ENCODE results near the gene HEXIM1. TPM values are rescaled to one million over a fixed set of nuclear protein-coding genes. Genes with fewer than 3 reads are reported as not detected.
A peak's percentile ranks its signal among the peaks of the same experiment; 100 is the strongest.

Gene HEXIM1
- total RNA-seq, 2 experiments from 2014 or later: 40.2 to 42.4 TPM

- H3K36me3 Mint-ChIP-seq: peaks cover 5% of the 10 kb centered on the region
- no peak for ATAC-seq
- H3K27me3 Mint-ChIP-seq: no peaks in the 10 kb centered on the region
- no peak overlapping the region for H3K27ac Mint-ChIP-seq
- H3K9me3 Mint-ChIP-seq (ENCODE audit: low read depth): no peaks in the 10 kb centered on the region
- CTCF ChIA-PET: interaction anchor here (1.0 to 24.7 kb wide), 4 partner anchors 8 to 33 kb away, joined by 3 to 583 read pairs (median 124); partner anchors contain the start of genes ACBD4, HEXIM1 and PLCD3
- no peak overlapping the region for H3K4me3 Mint-ChIP-seq
- no peak for DNase-seq
- H3K4me1 Mint-ChIP-seq: peaks cover 24% of the 10 kb centered on the region
Observed at GRCh38 chr17:45164734-45165269, 16.5 kb downstream of the HEXIM1 start.

GRCh38 chr17:45168991-45169752, 20.9 kb downstream of the HEXIM1 start:
- Mint-ChIP-seq H3K4me3 (no peak overlapping the region), H3K27me3 (no peaks in the 10 kb centered on the region), H3K27ac (no peak overlapping the region), H3K9me3 (ENCODE audit: low read depth) (no peaks in the 10 kb centered on the region), H3K4me1 (peaks cover 30% of the 10 kb centered on the region), H3K36me3 (peaks cover 3% of the 10 kb centered on the region)
- CTCF ChIA-PET: interaction anchor here (5.3 to 5.4 kb wide), 2 partner anchors 19 to 34 kb away, joined by 39 to 56 read pairs; partner anchors contain the start of genes ACBD4 and HEXIM1
- DNase-seq (no peak), ATAC-seq (no peak)

- CTCF ChIA-PET: interaction anchor here (1.2 to 5.4 kb wide), 4 partner anchors 9 to 35 kb away, joined by 3 to 56 read pairs (median 30); partner anchors contain the start of genes ACBD4, HEXIM1 and HEXIM2
- no peaks in the 10 kb centered on the region for H3K27me3 Mint-ChIP-seq
- H3K4me1 Mint-ChIP-seq: peaks cover 22% of the 10 kb centered on the region
- H3K36me3 Mint-ChIP-seq: peaks cover 3% of the 10 kb centered on the region
- ATAC-seq: no peak
- no peak overlapping the region for H3K27ac Mint-ChIP-seq
- H3K4me3 Mint-ChIP-seq: no peak overlapping the region
- no peak for DNase-seq
- H3K9me3 Mint-ChIP-seq (ENCODE audit: low read depth): no peaks in the 10 kb centered on the region
Observed at GRCh38 chr17:45170280-45170930, 22.1 kb downstream of the HEXIM1 start.

- DNase-seq (no peak), ATAC-seq (no peak)
- Mint-ChIP-seq H3K4me3 (no peak overlapping the region), H3K9me3 (ENCODE audit: low read depth) (no peaks in the 10 kb centered on the region), H3K27ac (no peak overlapping the region), H3K27me3 (no peaks in the 10 kb centered on the region), H3K36me3 (peaks cover 3% of the 10 kb centered on the region), H3K4me1 (peaks cover 21% of the 10 kb centered on the region)
- CTCF ChIA-PET: interaction anchor here (0.8 to 5.4 kb wide), 6 partner anchors 10 to 47 kb away, joined by 3 to 56 read pairs (median 15); partner anchors contain the start of genes ACBD4, HEXIM1 and HEXIM2
Observed at GRCh38 chr17:45170931-45171337, 22.7 kb downstream of the HEXIM1 start.

- CTCF ChIA-PET: interaction anchor here (0.5 to 5.4 kb wide), 10 partner anchors 11 to 64 kb away, joined by 3 to 56 read pairs (median 4); partner anchors contain the start of genes ACBD4, HEXIM1, HEXIM2 and PLCD3
- Mint-ChIP-seq H3K9me3 (ENCODE audit: low read depth) (no peaks in the 10 kb centered on the region), H3K4me3 (no peak overlapping the region)
Observed at GRCh38 chr17:45171338-45172231, 23.3 kb downstream of the HEXIM1 start.

GRCh38 chr17:45172232-45172540, 23.9 kb downstream of the HEXIM1 start:
- no peak overlapping the region for H3K4me3 Mint-ChIP-seq
- peaks cover 2% of the 10 kb centered on the region for H3K36me3 Mint-ChIP-seq
- ATAC-seq (no peak), DNase-seq (no peak)
- no peaks in the 10 kb centered on the region for H3K27me3 Mint-ChIP-seq
- H3K9me3 Mint-ChIP-seq (ENCODE audit: low read depth): no peaks in the 10 kb centered on the region
- no peak overlapping the region for H3K27ac Mint-ChIP-seq
- CTCF ChIA-PET: interaction anchor here (0.5 to 5.4 kb wide), 10 partner anchors 11 to 64 kb away, joined by 3 to 56 read pairs (median 7); partner anchors contain the start of genes ACBD4, HEXIM1, HEXIM2 and PLCD3
- peaks cover 21% of the 10 kb centered on the region for H3K4me1 Mint-ChIP-seq

More at GRCh38 chr17:45171338-45172231, 23.3 kb downstream of the HEXIM1 start:
- Mint-ChIP-seq H3K36me3 (peaks cover 2% of the 10 kb centered on the region), H3K27ac (no peak overlapping the region), H3K27me3 (no peaks in the 10 kb centered on the region), H3K4me1 (peaks cover 21% of the 10 kb centered on the region)
- no peak for ATAC-seq
- no peak for DNase-seq

GRCh38 chr17:45172541-45173286, 24.4 kb downstream of the HEXIM1 start:
- DNase-seq (peak; percentile 62), ATAC-seq (peak; percentile 68)
- H3K4me1 Mint-ChIP-seq: peaks cover 21% of the 10 kb centered on the region
- H3K4me3 Mint-ChIP-seq: peak overlapping the region; percentile 48
- H3K27me3 Mint-ChIP-seq: no peaks in the 10 kb centered on the region
- H3K27ac Mint-ChIP-seq: peak overlapping the region; percentile 89
- no peaks in the 10 kb centered on the region for H3K9me3 Mint-ChIP-seq (ENCODE audit: low read depth)
- H3K36me3 Mint-ChIP-seq: peaks cover 2% of the 10 kb centered on the region
- CTCF ChIA-PET: interaction anchor here (0.5 to 5.4 kb wide), 11 partner anchors 8 to 380 kb away, joined by 3 to 56 read pairs (median 4); partner anchors contain the start of genes ACBD4, HEXIM1, HEXIM2 and PLCD3

- Mint-ChIP-seq H3K4me1 (peaks cover 18% of the 10 kb centered on the region), H3K27me3 (no peaks in the 10 kb centered on the region), H3K27ac (no peak overlapping the region), H3K9me3 (ENCODE audit: low read depth) (no peaks in the 10 kb centered on the region), H3K4me3 (no peak overlapping the region), H3K36me3 (no peaks in the 10 kb centered on the region)
- ATAC-seq: no peak
- CTCF ChIA-PET: interaction anchor here (1.2 to 4.4 kb wide), 5 partner anchors 22 to 41 kb away, joined by 3 to 14 read pairs (median 5); partner anchors contain the start of gene ACBD4
- DNase-seq: no peak
Observed at GRCh38 chr17:45175759-45176115, 27.5 kb downstream of the HEXIM1 start.

GRCh38 chr17:45177563-45177962, 29.3 kb downstream of the HEXIM1 start:
- Mint-ChIP-seq H3K36me3 (no peaks in the 10 kb centered on the region), H3K27ac (no peak overlapping the region), H3K4me3 (no peak overlapping the region), H3K27me3 (no peaks in the 10 kb centered on the region), H3K9me3 (ENCODE audit: low read depth) (no peaks in the 10 kb centered on the region), H3K4me1 (peaks cover 6% of the 10 kb centered on the region)
- ATAC-seq: no peak
- CTCF ChIA-PET: interaction anchor here (1.9 to 4.4 kb wide), 2 partner anchors 20 to 42 kb away, joined by 11 to 14 read pairs; partner anchors contain the start of gene ACBD4
- DNase-seq: no peak

- Mint-ChIP-seq H3K27ac (no peak overlapping the region), H3K9me3 (ENCODE audit: low read depth) (no peaks in the 10 kb centered on the region)
- ATAC-seq: no peak
Observed at GRCh38 chr17:45184144-45184543, 35.9 kb downstream of the HEXIM1 start.

GRCh38 chr17:45186801-45187354, 38.6 kb downstream of the HEXIM1 start:
- H3K27ac Mint-ChIP-seq: no peak overlapping the region
- no peak for ATAC-seq

More at GRCh38 chr17:45184144-45184543, 35.9 kb downstream of the HEXIM1 start:
- Mint-ChIP-seq H3K4me3 (no peak overlapping the region), H3K4me1 (no peaks in the 10 kb centered on the region), H3K27me3 (no peaks in the 10 kb centered on the region), H3K36me3 (no peaks in the 10 kb centered on the region)
- CTCF ChIA-PET: no interaction called here
- DNase-seq: no peak

More at GRCh38 chr17:45186801-45187354, 38.6 kb downstream of the HEXIM1 start:
- no peak for DNase-seq
- no peaks in the 10 kb centered on the region for H3K27me3 Mint-ChIP-seq
- H3K4me1 Mint-ChIP-seq: no peaks in the 10 kb centered on the region
- no peaks in the 10 kb centered on the region for H3K9me3 Mint-ChIP-seq (ENCODE audit: low read depth)
- no peaks in the 10 kb centered on the region for H3K36me3 Mint-ChIP-seq
- CTCF ChIA-PET: interaction anchor here (1.0 to 3.6 kb wide), 2 partner anchors 11 to 38 kb away, joined by 6 to 17 read pairs; partner anchors contain the start of gene HEXIM1
- no peak overlapping the region for H3K4me3 Mint-ChIP-seq
